Activated CD8-positive, alpha-beta T cell treated with anti-CD3 and anti-CD28 coated beads for 36 hours (primary cell): Measurements from ENCODE around the gene TTLL5. TPM values are rescaled to one million over a fixed set of nuclear protein-coding genes. Genes with fewer than 3 reads are reported as not detected.

Experiments used
- ATAC-seq: fragments of 200-7000 bp; cut with Tn5 transposase; one replicate; pipeline ENCODE4 v1.10.0; 2021; ENCODE audit warnings: mild to moderate bottlenecking, moderate library complexity
- CTCF ChIA-PET: fragments of 350-600 bp; sonication (Branson Sonifier 250); formaldehyde crosslinking; loops from one replicate; lab custom pipeline; 2021; ENCODE audit warnings: antibody characterized with exemption; lab: Charles Lee
- POLR2A ChIA-PET: fragments of 350-600 bp; sonication (Branson Sonifier 250); formaldehyde crosslinking; loops from one replicate; lab custom pipeline; 2021; ENCODE audit warnings: antibody characterized with exemption; lab: Charles Lee
- DNase-seq: peaks from one replicate; pipeline ENCODE4 v3.0.0-alpha.2; 2020
- H3K27ac Mint-ChIP-seq: one replicate; pipeline ENCODE4 v1.8.0; 2021; ENCODE audit warnings: mild to moderate bottlenecking, mixed read lengths
- H3K27me3 Mint-ChIP-seq: one replicate; pipeline ENCODE4 v1.8.0; 2021; ENCODE audit warnings: mixed read lengths
- H3K36me3 Mint-ChIP-seq: one replicate; pipeline ENCODE4 v1.8.0; 2021; ENCODE audit warnings: low read depth, mixed read lengths
- H3K4me1 Mint-ChIP-seq: one replicate; pipeline ENCODE4 v1.8.0; 2021; ENCODE audit warnings: low read depth, mixed read lengths
- H3K4me3 Mint-ChIP-seq: one replicate; pipeline ENCODE4 v1.8.0; 2021; ENCODE audit warnings: mild to moderate bottlenecking, moderate library complexity, mixed read lengths
- H3K9me3 Mint-ChIP-seq: one replicate; pipeline ENCODE4 v1.8.0; 2021; ENCODE audit warnings: mixed read lengths
- intact Hi-C: fragments of 100-400 bp; cut with micrococcal nuclease; formaldehyde crosslinking; loops from one replicate; pipeline ENCODE4 v1.10.0; 2022
- total RNA-seq, 2 experiments: library from RNA; stranded (reverse); gene quantifications; one replicate each; pipeline ENCODE4 v1.2.3, GENCODE V29; 2021
- TF ChIP-seq, protein P1 (sequence below): fragments of 200-600 bp; IDR thresholded peaks from one replicate; pipeline ENCODE4 v1.8.0; 2022; ENCODE audit warnings: antibody characterized with exemption, mild to moderate bottlenecking

The TTLL5 gene
- total RNA-seq, 2 experiments from 2014 or later, result 23.6 to 27.2 TPM

DNA sequence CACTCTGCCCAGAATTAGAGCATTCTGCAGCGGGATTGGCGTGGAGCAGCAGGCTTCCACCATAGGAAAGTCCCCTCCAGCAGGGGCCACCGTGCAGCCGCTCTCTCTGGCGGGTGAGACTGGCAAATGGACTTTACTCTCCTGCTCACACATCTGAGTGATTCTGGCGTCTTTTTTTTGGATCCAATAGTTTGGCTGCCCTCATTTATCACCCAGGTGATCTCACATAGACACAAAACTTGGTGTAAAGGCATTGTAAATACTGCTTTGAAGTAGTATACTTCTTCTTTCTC lies 190.5 kb downstream of the TTLL5 start:
- intact Hi-C loops, result no loop called here
- H3K36me3 Mint-ChIP-seq, result peaks cover 3% of the 10 kb centered on the region
- H3K9me3 Mint-ChIP-seq, result no peaks in the 10 kb centered on the region
- no peaks in the 10 kb centered on the region for H3K27me3 Mint-ChIP-seq
- TF ChIP-seq, protein P1, sequence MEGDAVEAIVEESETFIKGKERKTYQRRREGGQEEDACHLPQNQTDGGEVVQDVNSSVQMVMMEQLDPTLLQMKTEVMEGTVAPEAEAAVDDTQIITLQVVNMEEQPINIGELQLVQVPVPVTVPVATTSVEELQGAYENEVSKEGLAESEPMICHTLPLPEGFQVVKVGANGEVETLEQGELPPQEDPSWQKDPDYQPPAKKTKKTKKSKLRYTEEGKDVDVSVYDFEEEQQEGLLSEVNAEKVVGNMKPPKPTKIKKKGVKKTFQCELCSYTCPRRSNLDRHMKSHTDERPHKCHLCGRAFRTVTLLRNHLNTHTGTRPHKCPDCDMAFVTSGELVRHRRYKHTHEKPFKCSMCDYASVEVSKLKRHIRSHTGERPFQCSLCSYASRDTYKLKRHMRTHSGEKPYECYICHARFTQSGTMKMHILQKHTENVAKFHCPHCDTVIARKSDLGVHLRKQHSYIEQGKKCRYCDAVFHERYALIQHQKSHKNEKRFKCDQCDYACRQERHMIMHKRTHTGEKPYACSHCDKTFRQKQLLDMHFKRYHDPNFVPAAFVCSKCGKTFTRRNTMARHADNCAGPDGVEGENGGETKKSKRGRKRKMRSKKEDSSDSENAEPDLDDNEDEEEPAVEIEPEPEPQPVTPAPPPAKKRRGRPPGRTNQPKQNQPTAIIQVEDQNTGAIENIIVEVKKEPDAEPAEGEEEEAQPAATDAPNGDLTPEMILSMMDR, result no peak
- H3K27ac Mint-ChIP-seq, result no peak overlapping the region
- DNase-seq (no peak), ATAC-seq (no peak)
- ChIA-PET CTCF (no interaction called here), POLR2A (no interaction called here)
- H3K4me3 Mint-ChIP-seq, result no peak overlapping the region
- no peaks in the 10 kb centered on the region for H3K4me1 Mint-ChIP-seq

DNA sequence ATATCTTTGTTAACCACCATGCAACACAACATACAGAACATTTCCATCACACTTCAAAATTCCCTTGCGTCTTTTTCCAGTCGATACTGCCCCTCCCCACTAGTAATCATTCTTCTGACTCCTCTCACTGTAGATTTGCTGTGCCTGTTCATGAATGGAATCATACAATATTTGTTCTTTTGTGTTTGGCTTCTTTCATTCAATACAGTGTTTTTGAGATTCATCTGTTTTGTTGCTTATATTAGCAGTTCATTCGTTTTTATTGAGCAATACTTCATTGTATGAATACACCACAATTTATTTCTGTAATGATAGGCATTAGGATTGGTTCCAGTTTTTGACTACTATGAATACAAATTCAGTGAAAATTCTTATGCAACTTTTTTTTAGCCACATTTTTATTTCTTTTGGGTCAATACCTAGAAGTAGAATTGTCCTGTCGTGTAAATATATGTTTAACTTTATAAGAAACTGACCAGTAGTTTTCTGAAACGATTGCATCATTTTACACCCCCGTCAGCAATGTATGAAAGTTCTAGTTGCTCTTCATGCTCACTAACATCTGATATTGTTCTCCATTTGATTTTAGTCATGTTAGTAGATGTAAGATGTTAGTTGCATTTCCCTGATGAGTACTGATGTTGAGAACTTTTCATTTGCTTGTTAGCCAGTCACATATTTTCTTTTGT lies 193.2 kb downstream of the TTLL5 start:
- ChIA-PET CTCF (no interaction called here), POLR2A (no interaction called here)
- no peak overlapping the region for H3K27ac Mint-ChIP-seq
- DNase-seq (no peak), ATAC-seq (no peak)
- no peaks in the 10 kb centered on the region for H3K9me3 Mint-ChIP-seq
- peaks cover 3% of the 10 kb centered on the region for H3K36me3 Mint-ChIP-seq
- H3K27me3 Mint-ChIP-seq, result no peaks in the 10 kb centered on the region
- no peak overlapping the region for H3K4me3 Mint-ChIP-seq
- no peaks in the 10 kb centered on the region for H3K4me1 Mint-ChIP-seq
- intact Hi-C loops, result no loop called here
- TF ChIP-seq, protein P1, result no peak

DNA sequence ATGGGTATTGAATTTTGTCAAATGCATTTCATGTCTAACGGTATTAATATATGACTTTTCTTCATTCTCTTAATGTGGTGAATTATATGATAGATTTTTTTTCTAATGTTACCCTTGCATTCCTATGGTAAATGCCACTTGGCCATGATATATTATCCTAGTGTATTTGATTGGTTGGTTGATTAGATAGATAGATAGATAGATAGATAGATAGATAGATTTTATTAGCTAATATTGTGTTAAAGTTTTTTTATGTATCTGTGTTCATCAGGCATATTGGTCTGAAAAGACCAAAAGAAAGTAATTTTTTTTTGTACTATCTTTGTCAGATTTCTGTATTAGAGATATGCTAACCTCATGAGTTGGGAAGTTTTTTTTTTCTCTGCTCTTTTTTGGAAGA lies 196.2 kb downstream of the TTLL5 start:
- Mint-ChIP-seq H3K27ac (no peak overlapping the region), H3K36me3 (peaks cover 3% of the 10 kb centered on the region), H3K9me3 (no peaks in the 10 kb centered on the region), H3K4me3 (no peak overlapping the region), H3K4me1 (peaks cover 6% of the 10 kb centered on the region), H3K27me3 (no peaks in the 10 kb centered on the region)
- ATAC-seq (no peak), DNase-seq (no peak)
- TF ChIP-seq, protein P1, result no peak
- intact Hi-C loops, result no loop called here
- ChIA-PET CTCF (no interaction called here), POLR2A (no interaction called here)

DNA sequence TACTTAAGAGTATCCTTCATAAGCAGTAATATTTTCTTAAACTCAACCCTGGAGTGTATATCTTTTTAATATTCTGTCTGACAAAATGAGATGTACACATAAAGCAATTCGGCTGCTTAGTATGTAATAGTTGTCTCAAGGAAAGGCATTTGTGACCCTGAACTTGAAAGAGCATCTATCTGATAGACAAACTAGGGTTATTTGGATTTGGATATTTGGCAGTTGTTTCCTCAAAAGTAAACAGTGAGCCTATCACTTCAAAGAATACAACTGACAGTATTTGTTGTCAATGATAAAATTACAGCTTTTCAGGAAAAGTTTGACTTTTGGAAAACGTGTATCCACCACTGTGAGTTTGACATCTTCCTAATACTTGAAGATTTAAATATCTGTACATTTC lies 197.3 kb downstream of the TTLL5 start:
- no peak overlapping the region for H3K4me3 Mint-ChIP-seq
- no peaks in the 10 kb centered on the region for H3K9me3 Mint-ChIP-seq
- TF ChIP-seq, protein P1, result no peak
- H3K27ac Mint-ChIP-seq, result no peak overlapping the region
- H3K36me3 Mint-ChIP-seq, result peaks cover 3% of the 10 kb centered on the region
- ChIA-PET POLR2A (no interaction called here), CTCF (interaction anchor here (1.6 kb wide), 1 partner anchor 148 kb away, joined by 5 read pairs; no protein-coding TSS in a partner anchor)
- H3K27me3 Mint-ChIP-seq, result no peaks in the 10 kb centered on the region
- peaks cover 6% of the 10 kb centered on the region for H3K4me1 Mint-ChIP-seq
- ATAC-seq (no peak), DNase-seq (no peak)
- intact Hi-C loops, result no loop called here

DNA sequence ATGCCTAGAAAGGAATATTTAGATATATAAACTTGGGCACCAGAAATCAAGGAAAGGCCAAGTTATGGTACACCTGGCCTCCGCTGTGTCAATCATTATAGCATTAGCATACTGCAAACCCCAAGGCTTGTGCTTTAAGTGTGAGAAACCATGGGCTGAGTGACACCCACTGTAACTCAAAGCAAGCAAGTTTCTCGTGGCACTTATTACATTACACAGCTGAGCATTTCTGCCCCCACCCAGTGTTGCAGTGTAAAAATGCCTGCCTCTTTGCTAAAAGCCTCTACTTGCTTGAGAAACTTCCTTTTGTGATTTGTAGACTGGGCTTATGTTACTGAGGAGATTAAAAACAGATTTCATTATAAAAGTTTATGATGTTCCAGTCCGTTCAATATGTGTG lies 198.7 kb downstream of the TTLL5 start:
- ChIA-PET POLR2A (no interaction called here), CTCF (interaction anchor here (1.3 to 1.6 kb wide), 2 partner anchors 149 to 151 kb away, joined by 3 to 5 read pairs; no protein-coding TSS in a partner anchor)
- intact Hi-C loops, result no loop called here

More for the DNA sequence above, 198.7 kb downstream of the TTLL5 start:
- ATAC-seq (no peak), DNase-seq (no peak)
- Mint-ChIP-seq H3K4me3 (no peak overlapping the region), H3K27me3 (no peaks in the 10 kb centered on the region), H3K9me3 (no peaks in the 10 kb centered on the region), H3K27ac (no peak overlapping the region), H3K4me1 (peaks cover 6% of the 10 kb centered on the region), H3K36me3 (peaks cover 2% of the 10 kb centered on the region)
- TF ChIP-seq, protein P1, result no peak
